H1 (cell line): ENCODE data around the gene SSU72. TPM values are rescaled to one million over a fixed set of nuclear protein-coding genes. Genes with fewer than 3 reads are reported as not detected.

Experiments used
- BCL11A ChIP-seq, 2 experiments: IDR thresholded peaks; one replicate each; pipeline ENCODE4 v1.6.1; 2011; ENCODE audit warnings: low read depth in 2 of 2, low read length in 2 of 2, mild to moderate bottlenecking in 2 of 2
- EP300 ChIP-seq, 2 experiments: IDR thresholded peaks; 1 replicate in 1 of 2; 2 replicates in 1 of 2; pipeline ENCODE4 v1.6.1; 2011 to 2012; ENCODE audit warnings: low read depth in 2 of 2, low read length in 2 of 2, mild to moderate bottlenecking in 2 of 2, borderline replicate concordance in 1 of 2, inconsistent platforms in 1 of 2, moderate library complexity in 1 of 2
- TAF1 ChIP-seq: IDR thresholded peaks from 2 replicates; pipeline ENCODE4 v1.6.1; 2011; ENCODE audit warnings: mild to moderate bottlenecking, low read depth, low read length
- polyA plus RNA-seq, 7 experiments: library from polyadenylated mRNA; depleted of rRNA in 3 of 7; stranded (reverse) in 5 of 7; unstranded in 2 of 7; fragments of >200 nt in 5 of 7; fragments of 200-250 nt in 2 of 7; gene quantifications; 1 replicate in 5 of 7; 2 replicates in 1 of 7; 4 replicates in 1 of 7; pipeline versions ENCODE4 v1.2.1 to v1.2.3, GENCODE V29; 2011 to 2013; ENCODE audit warnings: missing spikeins in 2 of 7, mixed read lengths in 2 of 7
- total RNA-seq: library from RNA; stranded (reverse); fragmentation: NEBNext Ultra II Directional; extraction: Animal tissue kit (Norgen Biotek cat#: 25700); gene quantifications from 2 replicates; pipeline ENCODE4 v1.2.1, GENCODE V29; 2021
- TF ChIP-seq, protein P1 (sequence below): IDR thresholded peaks from 2 replicates; pipeline ENCODE4 v1.6.1; 2011; ENCODE audit warnings: low read depth, mild to moderate bottlenecking, low read length; ENCODE audit not compliant: insufficient read depth

SSU72 gene
- total and polyA plus RNA-seq, 2 of the 8 experiments (the other 6 are each of a cell fraction or from before 2014, with no cell fraction given) = 110 to 165 TPM

DNA sequence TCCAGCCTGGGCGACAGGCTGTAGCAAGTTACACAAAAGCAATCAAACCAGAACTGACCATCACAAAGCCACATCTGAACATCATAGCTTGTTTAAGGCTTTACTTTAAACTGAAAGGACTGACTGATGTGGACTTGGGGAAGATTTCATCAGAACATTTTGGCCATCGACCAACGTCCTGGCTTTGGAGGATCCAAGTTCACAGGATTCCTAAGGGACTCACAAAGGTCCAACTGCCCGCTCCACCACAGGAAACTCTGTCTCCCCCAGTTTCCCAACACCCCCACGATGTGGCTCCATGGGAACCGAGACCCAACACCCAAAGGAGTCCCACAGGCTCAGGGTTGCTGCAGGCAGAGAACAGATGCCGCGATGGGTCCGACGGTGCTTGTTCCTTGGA is 9.3 kb downstream of the SSU72 start (continued):
- TF ChIP-seq BCL11A (IDR thresholded peaks at IDR 0.05; ENCODE audit: low read depth in 2 of 2, low read length in 2 of 2) (no peak), EP300 (IDR thresholded peaks at IDR 0.05; ENCODE audit: borderline replicate concordance in 1 of 2, low read depth in 2 of 2, low read length in 2 of 2) (no peak), TAF1 (no peak)
- TF ChIP-seq, protein P1, sequence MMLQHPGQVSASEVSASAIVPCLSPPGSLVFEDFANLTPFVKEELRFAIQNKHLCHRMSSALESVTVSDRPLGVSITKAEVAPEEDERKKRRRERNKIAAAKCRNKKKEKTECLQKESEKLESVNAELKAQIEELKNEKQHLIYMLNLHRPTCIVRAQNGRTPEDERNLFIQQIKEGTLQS = no peak
